Measurements from ENCODE around the gene PSMG1. TPM values are rescaled to one million over a fixed set of nuclear protein-coding genes. Genes with fewer than 3 reads are reported as not detected.
"Not testable (repeated sequence)": the region's sequence is repeated elsewhere in the genome, so short reads cannot be mapped to it uniquely, and the experiment has no call there.

PSMG1 gene, protein sequence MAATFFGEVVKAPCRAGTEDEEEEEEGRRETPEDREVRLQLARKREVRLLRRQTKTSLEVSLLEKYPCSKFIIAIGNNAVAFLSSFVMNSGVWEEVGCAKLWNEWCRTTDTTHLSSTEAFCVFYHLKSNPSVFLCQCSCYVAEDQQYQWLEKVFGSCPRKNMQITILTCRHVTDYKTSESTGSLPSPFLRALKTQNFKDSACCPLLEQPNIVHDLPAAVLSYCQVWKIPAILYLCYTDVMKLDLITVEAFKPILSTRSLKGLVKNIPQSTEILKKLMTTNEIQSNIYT
- 10 to 100 TPM; 60.8 to 81.9 (median 74.4) TPM for total RNA-seq (2021; fragmentation: NEBNext Ultra II Directional; extraction: Animal tissue kit (Norgen Biotek cat#: 25700))
- long read RNA-seq, transcript PSMG1-201 (7 exons, 2,154 nt), result major isoform, 34 of 46 reads
- long read RNA-seq, partial matches to known transcripts, result 0 of 46 reads
- long read RNA-seq, other reads (novel, unspliced or antisense), result 5 of 46 reads

DNA sequence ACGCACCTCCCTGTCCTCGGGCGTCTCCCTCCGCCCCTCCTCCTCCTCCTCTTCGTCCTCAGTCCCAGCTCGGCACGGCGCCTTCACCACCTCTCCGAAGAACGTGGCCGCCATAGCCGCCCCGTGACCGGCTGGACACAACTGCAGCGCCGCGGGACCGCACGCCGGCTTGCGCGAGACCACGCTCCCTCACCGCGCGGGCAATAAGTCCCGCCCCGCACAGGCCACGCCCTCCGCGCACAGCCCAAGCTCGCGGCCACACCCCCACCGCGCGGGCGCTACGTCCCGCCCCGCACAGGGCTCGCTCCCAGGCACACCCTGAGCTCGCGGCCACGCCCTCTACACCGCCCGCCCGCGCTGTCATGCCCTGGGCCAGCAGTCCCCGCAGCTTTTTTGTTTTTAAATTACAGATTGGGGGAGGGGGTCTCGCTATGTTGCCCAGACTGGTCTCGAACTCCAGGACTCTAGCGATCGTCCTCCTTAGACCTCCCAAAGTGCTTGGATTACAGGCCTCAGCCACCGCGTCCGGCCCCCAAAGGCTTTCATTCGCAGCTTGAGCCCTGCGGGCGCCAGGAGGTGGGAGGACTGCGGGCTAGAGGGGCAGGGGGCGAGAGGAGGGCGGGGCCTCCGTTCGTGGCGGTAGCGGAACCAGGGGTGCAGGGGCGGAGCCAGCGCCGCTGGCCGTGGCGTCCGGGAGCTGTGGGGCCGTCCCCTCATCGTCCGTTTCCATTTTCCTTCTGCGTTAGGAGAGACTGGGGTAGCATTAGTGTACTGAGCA is at the start of gene PSMG1:
TSS of gene PSMG1 (minus strand) at position 180 of the 778 bp plus-strand sequence. CDS start at position 114, 66 bp downstream.
- peaks cover 3% of the 10 kb centered on the region; the same call in 1 of the 2 replicates for H3K27me3 Mint-ChIP-seq (ENCODE audit: insufficient read depth)

DNA sequence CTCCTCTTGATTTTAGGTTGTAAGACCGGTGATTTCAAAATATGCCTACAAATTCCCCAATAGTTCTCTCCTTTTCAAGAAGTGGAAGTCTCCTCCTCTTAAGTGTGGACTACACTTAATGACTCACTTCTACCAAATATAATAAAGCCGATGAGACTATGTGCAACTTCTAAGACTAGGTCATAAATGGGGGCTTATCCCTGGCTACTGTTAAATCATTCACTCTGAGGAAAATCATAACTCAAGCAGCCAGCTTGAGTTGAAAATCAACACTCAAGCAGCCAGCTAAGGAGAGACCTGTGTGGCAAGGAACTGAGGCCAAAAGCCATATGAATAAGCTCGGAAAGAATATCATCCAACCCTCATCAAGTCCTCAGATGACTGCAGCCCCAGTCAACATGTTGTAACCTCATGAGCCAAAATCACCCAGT is 49.6 kb upstream of the PSMG1 start:
- peaks cover 13% of the 10 kb centered on the region for H3K4me1 Mint-ChIP-seq (ENCODE audit: low read depth)
- no peaks in the 10 kb centered on the region for H3K9me3 Mint-ChIP-seq
- DNase-seq, result no peak
- TF ChIP-seq, protein P1, sequence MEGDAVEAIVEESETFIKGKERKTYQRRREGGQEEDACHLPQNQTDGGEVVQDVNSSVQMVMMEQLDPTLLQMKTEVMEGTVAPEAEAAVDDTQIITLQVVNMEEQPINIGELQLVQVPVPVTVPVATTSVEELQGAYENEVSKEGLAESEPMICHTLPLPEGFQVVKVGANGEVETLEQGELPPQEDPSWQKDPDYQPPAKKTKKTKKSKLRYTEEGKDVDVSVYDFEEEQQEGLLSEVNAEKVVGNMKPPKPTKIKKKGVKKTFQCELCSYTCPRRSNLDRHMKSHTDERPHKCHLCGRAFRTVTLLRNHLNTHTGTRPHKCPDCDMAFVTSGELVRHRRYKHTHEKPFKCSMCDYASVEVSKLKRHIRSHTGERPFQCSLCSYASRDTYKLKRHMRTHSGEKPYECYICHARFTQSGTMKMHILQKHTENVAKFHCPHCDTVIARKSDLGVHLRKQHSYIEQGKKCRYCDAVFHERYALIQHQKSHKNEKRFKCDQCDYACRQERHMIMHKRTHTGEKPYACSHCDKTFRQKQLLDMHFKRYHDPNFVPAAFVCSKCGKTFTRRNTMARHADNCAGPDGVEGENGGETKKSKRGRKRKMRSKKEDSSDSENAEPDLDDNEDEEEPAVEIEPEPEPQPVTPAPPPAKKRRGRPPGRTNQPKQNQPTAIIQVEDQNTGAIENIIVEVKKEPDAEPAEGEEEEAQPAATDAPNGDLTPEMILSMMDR (IDR thresholded peaks at IDR 0.05), result no peak
- H3K27ac Mint-ChIP-seq, result peak overlapping the region; percentile 33; the same call in 1 of the 2 replicates
- peaks cover 33% of the 10 kb centered on the region for H3K36me3 Mint-ChIP-seq (ENCODE audit: low read depth)
- no peak overlapping the region for H3K4me3 Mint-ChIP-seq
- H3K27me3 Mint-ChIP-seq (ENCODE audit: insufficient read depth), result no peaks in the 10 kb centered on the region; the same call in 1 of the 2 replicates

More for the DNA sequence above, at the start of gene PSMG1:
- Mint-ChIP-seq H3K27ac (peak within 1 kb of the TSS; percentile 98), H3K9me3 (no peaks in the 10 kb centered on the region), H3K4me3 (peak within 1 kb of the TSS; percentile 98), H3K4me1 (ENCODE audit: low read depth) (peaks cover 57% of the 10 kb centered on the region), H3K36me3 (ENCODE audit: low read depth) (peaks cover 25% of the 10 kb centered on the region)
- TF ChIP-seq, protein P1 (IDR thresholded peaks at IDR 0.05), result no peak
- peak; percentile 90 for DNase-seq

DNA sequence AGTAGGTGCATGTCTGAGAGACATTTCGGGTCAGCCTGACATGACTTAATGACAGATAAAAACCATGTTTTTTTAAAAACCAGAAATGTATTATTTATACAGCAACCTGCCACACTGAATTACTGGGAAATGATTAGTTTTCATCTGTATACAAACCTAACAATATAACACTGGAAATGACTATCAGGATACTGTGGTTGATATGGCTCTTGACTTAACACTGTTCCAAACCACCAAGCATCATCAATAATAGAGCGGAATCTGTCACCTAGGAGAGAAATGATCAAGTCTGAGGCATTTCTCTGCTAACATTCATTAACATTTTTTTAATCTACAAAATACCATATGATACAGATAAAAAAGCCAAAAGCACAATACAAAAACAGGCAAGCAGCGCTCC is 41.7 kb upstream of the PSMG1 start:
- no peaks in the 10 kb centered on the region for H3K4me1 Mint-ChIP-seq (ENCODE audit: low read depth)
- no peaks in the 10 kb centered on the region for H3K9me3 Mint-ChIP-seq
- no peak overlapping the region for H3K4me3 Mint-ChIP-seq
- TF ChIP-seq, protein P1 (IDR thresholded peaks at IDR 0.05), result no peak
- no peak for DNase-seq
- peaks cover 19% of the 10 kb centered on the region for H3K36me3 Mint-ChIP-seq (ENCODE audit: low read depth)
- peaks cover 2% of the 10 kb centered on the region; the same call in 1 of the 2 replicates for H3K27me3 Mint-ChIP-seq (ENCODE audit: insufficient read depth)
- no peak overlapping the region for H3K27ac Mint-ChIP-seq

DNA sequence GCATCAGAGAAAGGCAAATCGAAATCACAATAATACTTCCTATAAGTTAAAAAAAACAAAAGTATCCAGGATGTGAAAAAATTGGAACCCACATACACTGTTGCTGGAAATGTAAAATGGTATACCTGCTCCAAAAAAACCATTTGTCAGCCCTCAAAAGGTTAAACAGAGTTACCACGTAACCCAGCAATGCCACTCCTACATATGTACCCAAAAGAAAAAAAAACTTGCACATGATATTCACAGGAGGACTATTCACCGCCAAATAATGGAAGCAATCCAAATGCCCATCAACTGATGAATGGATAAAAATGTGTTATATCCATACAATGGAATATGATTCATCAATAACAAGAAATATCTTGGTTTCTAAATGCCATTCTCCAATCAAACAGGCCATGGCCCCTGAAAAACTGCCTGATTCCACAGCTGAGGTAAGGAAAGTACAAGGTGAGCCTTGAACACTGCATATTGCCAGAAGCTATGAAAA is 38.8 kb upstream of the PSMG1 start:
- peaks cover 2% of the 10 kb centered on the region; the same call in 1 of the 2 replicates for H3K27me3 Mint-ChIP-seq (ENCODE audit: insufficient read depth)
- H3K4me1 Mint-ChIP-seq (ENCODE audit: low read depth), result no peaks in the 10 kb centered on the region
- no peak overlapping the region for H3K27ac Mint-ChIP-seq
- H3K4me3 Mint-ChIP-seq, result no peak overlapping the region
- peaks cover 15% of the 10 kb centered on the region for H3K36me3 Mint-ChIP-seq (ENCODE audit: low read depth)
- TF ChIP-seq, protein P1 (IDR thresholded peaks at IDR 0.05), result no peak
- no peaks in the 10 kb centered on the region for H3K9me3 Mint-ChIP-seq
- no peak for DNase-seq

DNA sequence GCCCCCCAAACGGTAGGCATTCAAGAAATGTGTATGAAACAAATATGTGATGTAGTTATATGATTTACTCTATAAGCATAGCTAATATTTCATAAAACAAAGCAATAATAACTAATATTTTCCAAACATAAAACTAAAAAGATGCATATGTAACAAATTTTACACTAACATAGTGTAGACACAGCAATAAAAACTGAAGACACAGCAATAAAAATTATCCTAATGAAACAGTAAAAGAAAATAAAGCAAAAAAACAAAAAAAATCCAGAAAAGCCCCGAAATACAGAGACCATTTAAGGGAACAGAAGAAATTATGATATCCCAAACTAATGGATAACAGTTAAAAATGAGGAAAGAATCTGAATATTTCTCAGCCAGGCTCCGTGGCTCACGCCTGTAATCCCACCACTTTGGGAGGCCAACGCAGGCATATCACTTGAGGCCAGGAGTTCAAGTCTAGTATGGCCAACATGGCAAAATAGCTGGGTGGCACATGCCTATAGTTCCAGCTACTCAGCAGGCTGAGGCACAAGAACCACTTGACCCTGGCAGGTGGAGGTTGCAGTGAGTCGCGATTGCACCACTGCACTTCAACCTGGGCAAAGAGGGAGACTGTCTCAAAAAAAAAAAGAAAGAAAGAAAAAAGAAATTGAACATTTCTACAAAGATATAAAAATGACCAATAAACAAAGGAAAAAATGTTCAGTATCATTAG is 38.2 kb upstream of the PSMG1 start:
- no peak for DNase-seq

DNA sequence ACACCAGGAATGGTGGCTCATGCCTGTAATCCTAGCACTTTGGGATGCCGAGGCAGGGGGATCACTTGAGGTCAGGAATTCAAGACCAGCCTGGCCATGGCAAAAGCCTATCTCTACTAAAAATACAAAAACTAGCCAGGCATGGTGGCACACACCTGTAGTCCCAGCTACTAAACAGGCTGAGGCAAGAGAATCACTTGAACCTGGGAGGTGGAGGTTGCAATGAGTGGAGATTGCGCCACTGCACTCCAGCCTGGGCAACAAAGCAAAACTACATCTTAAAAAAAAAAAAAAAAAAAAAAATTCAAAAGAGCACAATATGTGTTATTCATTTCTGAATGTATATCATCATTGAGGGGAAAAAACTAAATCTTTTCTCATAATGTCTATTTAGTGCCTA is 37.6 kb upstream of the PSMG1 start:
- DNase-seq; H3K4me1 Mint-ChIP-seq (ENCODE audit: low read depth); H3K27ac Mint-ChIP-seq; H3K27me3 Mint-ChIP-seq (ENCODE audit: insufficient read depth); H3K9me3 Mint-ChIP-seq; H3K4me3 Mint-ChIP-seq: not testable (repeated sequence)
- peaks cover 15% of the 10 kb centered on the region for H3K36me3 Mint-ChIP-seq (ENCODE audit: low read depth)

More for the DNA sequence above, 38.2 kb upstream of the PSMG1 start:
- Mint-ChIP-seq H3K36me3 (ENCODE audit: low read depth) (peaks cover 15% of the 10 kb centered on the region), H3K9me3 (no peaks in the 10 kb centered on the region), H3K27ac (no peak overlapping the region), H3K4me3 (no peak overlapping the region), H3K27me3 (ENCODE audit: insufficient read depth) (peaks cover 2% of the 10 kb centered on the region; the same call in 1 of the 2 replicates), H3K4me1 (ENCODE audit: low read depth) (no peaks in the 10 kb centered on the region)
- TF ChIP-seq, protein P1 (IDR thresholded peaks at IDR 0.05), result no peak
